Activated T-cell treated with anti-CD3 and anti-CD28 coated beads, Interleukin-2, amount 50 U/mL, for 48 hours (primary cell): ENCODE data around the gene NKX6-2.
"Not testable (repeated sequence)": the region's sequence is repeated elsewhere in the genome, so short reads cannot be mapped to it uniquely, and the experiment has no call there.

Source experiments
- DNase-seq, 2 experiments: peaks; one replicate each; pipeline ENCODE4 v3.0.0-alpha.2; 2020

Gene NKX6-2

DNA sequence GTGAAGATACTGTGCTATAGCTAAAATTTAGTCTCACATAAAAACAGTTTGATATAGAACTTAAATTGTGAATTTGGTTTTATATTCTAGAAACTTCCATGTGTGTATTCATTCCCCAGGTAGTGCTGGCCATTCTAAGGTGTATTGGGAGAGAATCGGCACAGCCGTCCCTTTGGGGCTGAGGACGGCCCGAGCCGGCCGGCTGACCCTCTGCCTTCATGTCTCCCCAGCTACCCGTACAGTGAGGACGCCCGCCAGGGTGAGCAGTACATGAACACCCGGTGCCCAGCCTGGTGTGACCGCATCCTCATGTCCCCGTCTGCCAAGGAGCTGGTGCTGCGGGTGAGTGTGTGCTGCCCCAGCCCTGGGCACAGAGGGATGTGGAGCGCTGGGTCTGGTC lies 8.5 kb downstream of the NKX6-2 start:
- DNase-seq, result no peak

DNA sequence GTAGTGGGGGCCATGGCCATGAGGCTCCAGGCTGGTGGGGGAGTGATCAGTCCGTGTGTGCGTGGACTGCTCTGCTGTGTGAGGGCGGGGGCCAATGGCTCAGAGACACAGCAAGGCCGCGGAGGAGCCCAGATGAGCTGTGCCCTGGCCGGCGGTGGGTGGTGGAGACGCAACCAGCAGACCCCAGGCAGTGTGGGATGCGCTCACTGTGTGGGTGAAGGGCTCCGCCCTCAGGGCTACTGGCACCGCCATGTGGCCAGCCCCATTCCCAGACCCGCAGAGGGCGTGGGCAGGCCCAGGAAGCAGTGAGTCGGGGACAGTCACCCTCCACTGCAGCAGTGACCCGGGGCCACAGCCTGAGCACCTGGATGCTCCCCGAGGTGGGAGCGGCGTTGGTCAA lies 9.1 kb downstream of the NKX6-2 start:
- no peak for DNase-seq

DNA sequence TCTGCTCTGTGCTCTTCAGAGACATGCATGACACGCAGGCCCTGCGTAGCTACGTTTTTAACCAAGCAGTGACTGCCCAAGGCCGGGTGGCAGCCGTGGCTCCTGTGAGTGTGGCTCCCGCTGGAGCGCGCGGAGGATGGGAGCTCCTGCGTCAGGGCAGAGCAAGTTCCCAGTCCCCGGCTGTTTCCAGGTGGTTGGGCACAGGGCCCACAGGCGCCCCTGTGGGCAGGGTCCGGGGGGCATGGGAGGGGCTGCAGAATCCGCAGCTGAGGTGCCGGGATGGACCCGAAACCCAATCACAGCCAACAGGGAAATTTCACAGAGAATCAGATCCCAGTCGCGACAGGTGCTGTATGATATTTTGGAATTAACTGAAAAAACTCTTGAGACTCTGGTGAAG lies 9.8 kb downstream of the NKX6-2 start:
- DNase-seq, result no peak

DNA sequence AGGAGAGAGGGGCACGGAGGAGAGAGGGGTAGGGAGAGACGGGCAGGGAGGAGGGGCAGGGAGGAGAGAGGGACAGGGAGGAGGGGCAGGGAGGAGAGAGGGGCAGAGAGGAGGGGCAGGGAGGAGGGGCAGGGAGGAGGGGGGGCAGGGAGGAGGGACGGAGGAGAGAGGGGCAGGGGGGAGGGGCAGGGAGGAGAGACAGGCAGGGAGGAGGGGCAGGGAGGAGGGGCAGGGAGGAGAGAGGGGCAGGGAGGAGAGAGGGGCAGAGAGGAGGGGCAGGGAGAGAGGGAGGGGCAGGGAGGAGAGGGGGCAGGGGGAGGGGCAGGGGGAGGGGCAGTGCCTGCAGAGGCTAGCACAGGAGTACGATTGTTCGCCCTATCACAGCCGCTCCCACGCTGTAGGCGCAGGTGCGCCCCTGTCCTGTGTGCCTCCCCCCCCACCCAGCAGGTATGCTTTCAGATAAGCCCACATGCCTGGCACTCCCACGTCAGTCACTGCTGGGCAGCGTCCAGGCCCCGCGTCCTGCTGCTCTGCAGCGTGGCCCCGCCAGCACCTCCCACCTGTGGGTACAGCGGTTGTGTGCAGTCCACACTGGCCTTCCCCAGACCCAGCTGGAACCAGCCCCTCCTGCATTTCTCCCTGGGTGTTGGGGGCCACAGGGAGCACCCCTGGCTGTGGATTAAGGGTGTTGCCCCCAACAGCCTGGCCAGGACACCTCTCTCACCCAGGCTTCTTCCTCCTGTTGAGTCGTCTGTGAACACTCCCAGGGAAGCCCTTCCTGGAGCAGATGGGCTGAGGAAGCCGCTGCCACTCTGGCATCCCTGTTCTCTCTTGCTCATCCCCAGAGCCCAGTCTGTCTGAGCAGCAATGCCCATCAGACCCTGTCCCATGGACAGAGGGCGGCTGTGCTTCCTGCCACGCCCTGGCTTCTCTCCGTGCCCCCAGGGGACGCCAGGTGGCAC lies 10.8 kb downstream of the NKX6-2 start:
- DNase-seq, result no peak

DNA sequence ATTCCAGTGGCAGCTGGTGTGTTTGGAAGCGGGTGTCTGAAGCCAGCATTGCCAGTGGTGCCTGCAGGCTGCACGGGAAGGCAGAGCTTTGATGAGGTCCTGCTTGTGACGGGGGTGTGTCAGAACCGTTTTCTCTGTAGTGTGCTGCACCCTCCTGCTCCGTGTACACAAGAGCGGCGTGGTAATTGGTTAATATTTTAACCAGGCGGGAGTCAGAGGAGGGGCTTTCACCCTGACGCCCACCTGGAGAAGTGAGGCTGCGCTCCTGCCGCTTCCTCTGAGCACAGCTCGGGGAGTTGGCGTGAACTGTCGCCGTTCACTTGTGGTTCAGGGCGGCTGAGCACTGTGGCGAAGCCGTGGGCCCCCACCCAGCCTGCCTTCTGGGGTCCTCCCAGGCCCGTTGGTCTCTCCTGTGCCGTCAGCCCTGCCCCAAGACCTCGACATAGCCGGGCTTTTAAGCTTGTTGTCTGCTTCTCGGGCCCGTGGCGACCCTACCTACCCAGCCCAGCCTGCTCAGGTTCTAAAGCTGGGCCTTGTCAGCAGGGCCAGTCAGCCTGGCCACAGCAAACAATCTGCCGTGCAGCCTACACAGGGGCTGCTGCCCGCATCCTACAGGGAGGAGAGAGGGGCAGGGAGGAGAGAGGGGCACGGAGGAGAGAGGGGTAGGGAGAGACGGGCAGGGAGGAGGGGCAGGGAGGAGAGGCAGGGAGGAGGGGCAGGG lies 11.6 kb downstream of the NKX6-2 start:
- no peak for DNase-seq

DNA sequence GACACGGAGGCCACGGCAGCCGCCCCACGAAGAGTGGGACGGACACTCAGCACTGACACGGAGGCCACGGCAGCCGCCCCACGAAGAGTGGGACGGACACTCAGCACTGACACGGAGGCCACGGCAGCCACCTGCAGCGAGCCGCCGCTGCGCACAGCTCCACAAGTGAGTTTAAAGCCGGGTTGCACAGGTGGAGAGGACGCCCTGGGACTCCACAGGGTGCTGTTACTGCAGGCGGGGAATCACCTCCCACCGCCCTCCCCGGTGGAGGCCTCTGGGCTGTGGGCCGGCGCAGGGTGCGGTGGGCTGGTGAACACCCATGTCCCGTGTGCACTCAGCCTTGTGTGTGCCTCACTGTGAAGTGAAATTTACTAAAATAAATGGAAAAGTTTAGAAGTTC lies 13.1 kb downstream of the NKX6-2 start:
- not testable (repeated sequence) for DNase-seq

DNA sequence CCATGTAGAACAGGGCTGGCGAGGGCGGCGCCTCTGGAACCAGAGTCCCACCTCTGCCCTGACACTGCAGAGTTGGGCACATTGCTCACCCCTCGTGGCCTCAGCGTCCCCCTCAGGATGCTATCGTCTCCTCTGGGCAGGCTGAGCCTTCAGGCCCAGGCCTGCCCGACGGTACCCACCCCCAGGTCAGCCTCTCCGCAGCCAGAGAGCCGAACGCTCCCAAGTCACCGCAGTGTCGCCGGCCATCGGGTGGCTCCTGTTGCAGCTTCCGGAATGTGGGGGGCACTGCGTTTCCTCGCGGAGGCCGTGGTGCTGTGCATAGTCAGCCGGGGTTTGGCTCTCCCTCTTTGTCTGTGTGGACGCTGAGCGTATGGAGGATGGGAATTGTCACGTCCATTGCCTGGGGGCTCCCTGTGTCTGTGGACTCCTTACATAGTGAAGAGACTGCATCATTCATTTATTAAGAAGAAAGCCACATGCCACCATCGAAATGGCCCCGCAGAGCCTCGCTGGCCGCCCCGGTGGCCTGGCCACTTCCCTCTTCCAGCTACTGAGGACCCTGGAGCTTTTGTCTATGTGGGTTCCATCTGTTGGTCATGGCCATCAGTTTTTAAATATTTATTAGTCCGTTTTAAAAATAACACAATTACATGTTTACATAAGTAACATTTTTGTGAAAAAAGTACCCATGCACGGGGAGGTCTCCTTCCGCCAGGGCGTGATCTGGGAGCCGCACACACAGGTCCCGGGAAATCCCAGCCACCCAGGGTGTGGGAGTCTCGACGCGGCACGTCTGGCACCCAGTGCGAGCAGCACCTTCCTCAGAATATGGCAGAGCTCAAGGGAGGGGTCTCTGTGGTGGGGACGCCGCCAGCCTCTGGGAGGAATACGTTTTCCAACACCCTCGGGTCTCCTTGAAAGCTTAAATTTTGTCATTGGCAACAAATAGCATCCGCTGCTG lies 15.6 kb downstream of the NKX6-2 start:
- DNase-seq, result no peak

DNA sequence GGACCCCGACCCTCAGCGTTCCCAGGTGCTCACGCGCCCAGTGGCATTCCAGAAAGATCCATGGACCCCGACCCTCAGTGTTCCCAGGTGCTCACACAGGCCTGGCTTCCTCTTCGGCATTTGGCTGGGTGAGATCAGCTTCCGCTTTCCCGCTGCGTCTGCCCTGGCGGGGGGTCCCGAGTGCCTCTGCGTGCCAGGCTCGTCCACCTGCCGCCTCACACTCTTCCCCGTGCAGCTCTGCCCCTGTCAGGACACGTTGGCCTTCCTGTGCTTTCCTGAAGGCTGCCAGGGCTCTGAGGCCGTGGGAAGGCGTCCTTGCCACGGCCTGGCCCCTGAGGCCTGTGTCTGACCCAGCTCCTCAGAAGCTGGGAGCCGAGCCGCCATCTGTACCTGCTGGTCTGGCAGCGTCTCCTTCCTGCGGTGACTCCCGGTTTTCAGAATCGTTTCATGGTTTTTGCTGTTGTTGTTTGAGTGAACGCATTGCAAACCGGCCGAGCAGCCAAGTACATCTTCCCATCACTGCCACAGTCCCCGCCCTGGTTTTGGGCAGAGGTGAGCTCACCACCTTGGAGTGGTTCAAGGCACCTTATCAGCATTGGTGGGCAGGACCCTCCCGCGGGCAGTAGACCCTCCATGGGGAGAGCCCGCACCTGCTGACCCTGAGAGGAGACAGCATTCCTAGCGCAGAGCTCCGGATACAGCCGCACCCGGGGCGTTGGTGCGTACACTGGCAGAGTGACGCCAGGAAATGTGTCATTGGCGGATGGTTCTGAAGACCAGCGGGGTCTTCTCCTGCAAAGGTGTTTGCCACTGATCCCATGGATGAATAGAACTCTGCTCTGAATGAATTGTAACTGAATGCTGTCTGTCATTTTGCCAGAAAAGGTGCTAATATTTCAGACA lies 17.4 kb downstream of the NKX6-2 start:
- no peak for DNase-seq

DNA sequence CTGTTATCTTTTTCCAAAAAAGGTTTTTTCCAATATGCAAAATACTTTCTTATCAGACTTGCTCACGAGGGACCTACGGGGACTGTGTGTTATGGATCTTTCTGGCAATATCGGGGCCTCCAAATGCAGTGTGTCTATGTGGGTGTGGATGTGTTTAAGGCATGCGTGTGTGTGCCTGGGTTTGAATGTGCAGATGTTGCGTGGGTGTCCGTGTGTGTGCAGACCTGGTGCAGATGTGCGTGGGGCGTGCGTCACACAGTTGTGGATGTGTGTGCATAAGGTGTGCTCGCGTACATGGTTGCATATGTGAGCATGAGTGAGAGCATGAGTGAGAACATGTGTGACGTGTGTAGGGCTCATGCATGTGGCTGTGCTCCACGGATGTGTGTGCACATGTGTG lies 19.7 kb downstream of the NKX6-2 start:
- DNase-seq, result no peak

DNA sequence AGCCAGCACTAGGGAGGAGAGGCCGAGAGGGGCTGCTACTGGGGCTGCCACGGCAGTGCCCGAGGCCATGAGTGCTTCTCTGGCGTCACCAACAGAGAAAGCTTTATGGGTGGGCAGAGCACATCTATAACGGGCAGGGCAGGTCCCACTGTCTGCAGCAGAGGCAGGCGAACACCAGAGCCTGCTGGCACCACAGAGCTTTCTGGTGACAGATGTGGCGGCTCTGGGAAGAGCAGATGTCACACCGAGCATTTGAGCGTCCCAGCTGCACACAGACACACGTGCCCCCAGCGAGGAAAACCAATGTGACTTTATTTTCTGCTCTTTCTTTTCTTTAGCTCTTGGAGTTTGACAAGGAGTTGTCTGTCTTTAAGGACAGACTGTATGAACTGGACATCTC lies 20.5 kb downstream of the NKX6-2 start:
- DNase-seq, result no peak

DNA sequence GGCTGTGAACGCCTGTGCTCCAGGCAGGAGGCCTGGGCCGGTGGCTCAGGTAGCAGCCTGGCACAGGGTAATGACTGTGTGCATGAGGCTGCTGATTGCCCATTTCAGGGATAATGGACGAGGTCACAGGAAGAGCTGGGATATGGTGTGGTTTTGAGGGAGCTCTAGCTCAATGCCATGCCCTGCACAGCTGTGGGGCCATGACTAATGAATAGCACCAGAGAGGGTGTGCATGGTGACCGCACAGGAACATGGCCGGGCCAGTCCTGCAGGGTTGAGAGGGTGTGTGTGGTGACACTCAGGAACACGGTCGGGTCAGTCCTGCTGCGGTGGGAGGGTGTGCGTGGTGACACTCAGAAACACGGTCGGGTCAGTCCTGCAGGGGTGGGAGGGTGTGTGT lies 21.8 kb downstream of the NKX6-2 start:
- no peak for DNase-seq

DNA sequence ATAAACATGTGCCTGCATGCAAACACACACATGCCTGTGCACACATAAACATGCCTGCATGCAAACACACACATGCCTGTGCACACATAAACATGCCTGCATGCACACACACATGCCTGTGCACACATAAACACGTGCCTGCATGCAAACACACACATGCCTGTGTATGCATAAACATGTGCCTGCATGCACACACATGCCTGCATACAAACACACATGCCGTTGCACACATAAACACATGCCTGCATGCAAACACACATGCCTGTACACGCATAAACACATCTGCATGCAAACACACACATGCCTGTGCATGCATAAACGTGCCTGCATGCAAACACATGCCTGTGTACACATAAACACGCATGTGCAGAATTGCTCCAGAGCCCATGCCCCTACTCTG lies 22.4 kb downstream of the NKX6-2 start:
- DNase-seq, result no peak

DNA sequence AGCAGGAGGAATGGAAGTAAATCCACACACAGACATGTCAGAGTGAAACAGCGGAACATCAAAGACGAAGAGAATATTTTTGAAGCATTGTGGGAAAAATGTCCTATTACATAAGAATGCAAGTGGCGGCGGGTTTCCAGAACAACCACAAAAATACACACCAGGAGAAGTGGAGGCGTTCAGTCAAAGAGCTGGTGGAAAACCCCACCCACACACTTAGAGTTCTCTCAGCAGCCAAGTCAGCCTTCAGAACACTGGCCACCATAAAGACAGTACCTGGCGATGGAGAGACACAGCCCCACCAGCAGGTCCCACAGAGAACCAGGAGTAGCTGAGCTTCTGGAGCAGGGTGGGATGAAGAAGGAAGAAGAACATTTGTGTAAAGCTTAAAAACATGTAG lies 23.7 kb downstream of the NKX6-2 start:
- DNase-seq, result no peak

DNA sequence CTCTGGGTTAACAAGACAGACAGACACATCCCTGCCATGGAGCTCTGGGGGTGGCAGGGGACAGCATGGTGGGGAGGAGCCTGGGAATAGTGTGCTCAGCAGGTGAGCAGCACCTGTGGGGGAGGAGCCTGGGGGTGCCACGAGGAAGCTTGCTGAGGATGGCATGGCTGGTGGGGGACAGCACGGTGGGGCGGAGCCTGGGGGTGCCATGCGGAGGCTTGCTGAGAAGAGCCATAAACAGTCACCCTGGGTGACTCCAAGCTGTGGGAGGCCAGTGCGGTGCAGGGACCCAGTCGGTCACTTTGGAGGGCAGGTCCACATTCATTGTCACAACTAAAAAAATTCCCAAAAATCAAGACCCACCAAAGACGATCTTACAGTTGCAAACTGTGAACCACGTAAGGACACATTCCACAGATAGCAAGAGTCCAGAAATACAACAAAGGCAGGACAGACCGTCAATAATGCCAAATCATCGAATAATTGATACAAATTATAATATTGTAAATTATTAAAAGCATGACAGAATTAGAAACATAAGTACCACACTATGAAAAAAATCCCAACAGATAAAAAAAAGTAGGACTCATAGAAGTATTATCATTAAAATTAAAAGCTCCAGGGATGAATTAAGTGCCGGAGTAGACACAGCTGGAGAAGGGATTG lies 24.4 kb downstream of the NKX6-2 start:
- DNase-seq, result no peak

DNA sequence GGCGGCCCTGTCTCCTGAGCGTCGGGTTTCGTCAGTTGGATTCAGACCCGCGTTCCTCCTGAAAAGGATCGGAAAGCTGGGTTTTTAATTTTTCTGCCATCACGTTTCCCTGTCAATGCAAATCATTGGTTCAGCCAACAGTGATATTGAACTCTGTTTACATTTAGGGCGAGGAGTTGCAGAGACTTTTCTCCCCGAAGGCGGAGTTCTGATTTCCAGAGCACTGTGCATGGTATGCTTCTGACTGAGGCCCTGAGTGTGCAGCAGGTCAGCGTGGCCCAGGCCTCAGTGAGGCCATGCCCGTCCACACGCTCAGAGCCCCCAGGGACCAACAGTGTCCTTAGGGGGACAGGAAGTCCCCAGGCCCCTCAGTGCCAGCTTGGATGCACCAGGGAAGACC lies 27.1 kb downstream of the NKX6-2 start:
- no peak for DNase-seq

DNA sequence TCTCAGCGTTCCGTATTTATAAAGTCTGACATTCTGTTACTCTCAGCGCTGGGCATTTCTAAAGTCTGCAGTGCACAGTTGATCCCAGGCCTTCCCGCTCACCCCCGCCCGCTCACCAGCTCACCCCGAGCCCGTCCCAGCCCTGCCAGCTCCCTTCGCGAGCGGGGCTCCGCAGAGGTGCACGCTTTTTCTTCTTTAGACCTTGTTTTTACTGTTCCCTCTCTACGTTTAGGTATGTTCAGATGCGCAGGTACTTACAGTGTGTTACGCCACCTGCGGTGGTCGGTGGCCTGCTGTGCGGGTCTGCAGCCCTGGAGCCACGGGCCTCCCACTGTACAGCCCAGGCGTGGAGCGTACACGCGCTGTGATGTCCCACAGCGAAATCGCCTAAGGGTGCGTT lies 28.8 kb downstream of the NKX6-2 start:
- DNase-seq, result no peak

DNA sequence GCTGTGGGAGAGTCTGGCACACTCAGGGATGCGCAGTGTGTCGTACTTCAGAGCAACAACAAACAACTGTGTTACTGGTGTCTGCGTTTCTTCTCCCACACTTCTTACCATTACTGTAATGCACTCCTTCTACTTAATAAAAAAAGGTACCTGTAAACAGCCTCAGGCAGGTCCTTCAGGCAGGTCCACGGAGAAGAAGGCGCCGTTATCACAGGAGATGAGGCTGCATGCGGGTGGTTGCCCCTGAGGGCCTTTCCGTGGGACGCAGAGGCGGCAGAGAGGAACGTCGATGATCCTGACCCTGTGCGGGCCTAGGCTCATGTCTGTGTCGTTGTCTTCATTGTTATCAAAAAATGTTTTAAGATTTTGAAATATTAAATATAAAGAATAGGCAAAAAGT lies 29.4 kb downstream of the NKX6-2 start:
- DNase-seq, result no peak

DNA sequence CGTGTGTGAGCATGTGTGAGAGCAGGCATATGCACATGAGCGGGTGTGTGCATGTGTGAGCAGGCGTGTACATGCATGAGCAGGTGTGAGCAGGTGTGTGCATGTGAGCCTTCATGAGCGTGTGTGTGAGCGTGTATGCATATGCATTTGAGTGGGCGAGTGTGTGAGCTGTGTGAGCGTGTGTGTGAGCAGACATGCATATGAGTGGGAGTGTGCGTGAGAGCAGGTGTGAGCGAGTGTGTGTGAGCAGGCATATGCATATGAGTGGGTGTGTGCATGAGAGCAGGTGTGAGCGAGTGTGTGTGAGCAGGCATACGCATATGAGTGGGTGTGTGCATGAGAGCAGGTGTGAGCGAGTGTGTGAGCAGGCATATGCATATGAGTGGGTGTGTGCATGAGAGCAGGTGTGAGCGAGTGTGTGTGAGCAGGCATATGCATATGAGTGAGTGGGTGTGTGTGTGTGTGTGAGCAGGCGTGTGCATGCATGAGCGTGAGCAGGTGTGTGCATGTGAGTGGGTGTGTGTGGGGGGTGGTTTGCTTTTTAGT lies 30.7 kb downstream of the NKX6-2 start:
- no peak for DNase-seq

DNA sequence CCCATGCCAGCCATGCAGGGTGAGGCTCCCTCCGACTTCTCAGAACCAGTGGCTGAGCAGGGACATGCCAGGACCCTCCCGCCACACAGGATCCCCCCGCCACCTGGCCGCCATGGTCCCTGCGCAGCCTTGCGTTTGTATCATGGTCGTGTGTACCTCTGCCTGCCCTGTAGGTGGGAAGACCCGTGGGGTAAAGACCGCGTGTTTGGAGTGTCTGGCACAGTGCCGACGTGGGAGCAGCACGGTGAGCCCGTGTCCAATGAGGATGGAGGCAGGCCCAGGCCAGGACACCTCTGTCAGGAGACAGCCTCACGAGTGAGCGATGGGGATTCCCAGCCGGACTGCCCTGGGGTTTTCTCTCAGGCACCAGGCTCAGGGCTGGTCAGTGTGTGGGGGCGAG lies 31.9 kb downstream of the NKX6-2 start:
- DNase-seq, result no peak

DNA sequence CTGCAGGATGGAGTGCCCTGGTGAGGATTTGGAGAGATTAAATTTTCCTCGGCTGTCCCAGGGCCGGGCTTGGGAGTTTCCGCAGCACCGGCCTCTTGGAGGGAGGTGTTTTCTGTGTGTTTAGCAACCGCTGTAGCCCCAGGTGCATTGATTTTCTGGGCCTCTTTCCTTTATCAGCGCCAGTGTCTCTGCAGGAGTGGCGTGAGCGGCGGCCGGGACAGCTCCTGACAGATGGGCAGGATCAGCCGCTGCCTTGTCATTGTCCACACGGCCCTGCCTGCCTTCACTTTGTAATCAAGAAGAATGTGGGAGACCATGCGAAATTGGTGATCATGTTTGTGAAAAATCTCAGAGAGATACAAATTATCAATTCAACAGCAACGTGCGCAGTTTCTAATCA lies 32.4 kb downstream of the NKX6-2 start:
- no peak for DNase-seq

DNA sequence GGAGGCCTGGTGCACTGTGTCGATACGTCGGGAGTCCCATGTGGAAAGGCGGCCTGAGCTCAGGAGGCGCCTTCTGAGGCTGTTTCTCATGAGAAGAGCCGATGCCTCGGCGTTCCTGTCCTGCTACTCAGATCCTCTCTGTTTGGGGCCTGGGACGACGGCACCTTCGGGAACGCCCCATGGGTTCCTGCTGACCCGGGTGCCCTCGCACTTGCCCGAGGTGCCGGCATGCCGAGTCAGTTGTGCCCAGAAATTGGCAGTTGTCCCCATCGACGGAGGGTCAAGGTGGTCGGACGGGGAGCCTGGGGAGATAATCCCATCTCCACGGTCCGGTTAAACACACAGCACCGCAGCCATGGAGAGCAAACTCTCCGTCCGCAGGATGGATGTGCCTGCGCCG lies 33.0 kb downstream of the NKX6-2 start:
- no peak for DNase-seq
